Right forelimb (tissue), 1 donor: ENCODE data around the gene WASHC3.

Experiments
- DNase-seq: peaks from one replicate; pipeline ENCODE4 v3.0.0-alpha.2; 2018

The WASHC3 gene

GRCh38 chr12:101967506-101967905, 94.3 kb downstream of the WASHC3 start:
- no peak for DNase-seq

- no peak for DNase-seq
Measured at GRCh38 chr12:101966496-101966895, 95.3 kb downstream of the WASHC3 start.

GRCh38 chr12:101963697-101964096, 98.1 kb downstream of the WASHC3 start:
- no peak for DNase-seq
